Measurements from ENCODE around the gene SCD.

GRCh38 chr10:100303724-100304319 lies 43.2 kb upstream of the SCD start:
- TF ChIP-seq CEBPB (IDR thresholded peaks at IDR 0.05; ENCODE audit: low read depth), result no peak
- peak; percentile 84 to 91 (median 87); a peak in 5 of 6 replicates for TF ChIP-seq CTCF (IDR thresholded peaks at IDR 0.05 in 2 of 3, conservative IDR thresholded peaks at IDR 0.05 in 1 of 3; ENCODE audit: borderline replicate concordance in 1 of 3, insufficient read depth in 1 of 3, low read depth in 2 of 3, low read length in 2 of 3)
- TF ChIP-seq POLR2A (IDR thresholded peaks at IDR 0.05; ENCODE audit: borderline replicate concordance, extremely low read depth, insufficient read depth, insufficient read length), result no peak
- TF ChIP-seq EZH2 (IDR thresholded peaks at IDR 0.05), result no peak
- no peak for TF ChIP-seq POLR2AphosphoS5 (IDR thresholded peaks at IDR 0.05; ENCODE audit: low read depth, low read length)
- no peak for TF ChIP-seq SRF (IDR thresholded peaks at IDR 0.05; ENCODE audit: low read depth)
- no peak for TF ChIP-seq ZFX (IDR thresholded peaks at IDR 0.05)
- no peak for TF ChIP-seq EGR1 (IDR thresholded peaks at IDR 0.05; ENCODE audit: low read depth)
- TF ChIP-seq REST (IDR thresholded peaks at IDR 0.05; ENCODE audit: low read depth), result no peak
- TF ChIP-seq EZH2phosphoT487 (IDR thresholded peaks at IDR 0.05; ENCODE audit: borderline replicate concordance), result no peak
